GM12878 (cell line): ENCODE measurements around the gene INHA. TPM values are rescaled to one million over a fixed set of nuclear protein-coding genes. Genes with fewer than 3 reads are reported as not detected.

Experiments
- ATAC-seq: fragments of 200-7000 bp; cut with Tn5 transposase; 3 replicates; pipeline ENCODE4 v1.9.1; 2020; ENCODE audit warnings: mild to moderate bottlenecking, moderate library complexity
- BruUV-seq: library from RNA; stranded (reverse); fragments of 400-500 nt; replicated peaks from 2 replicates; lab custom pipeline; 2021; lab: Mats Ljungman, UMichigan
- CTCF ChIA-PET: fragments of 300-600 bp; sonication (Branson Sonifier 250); formaldehyde crosslinking; extraction: SDS; loops from one replicate; lab custom pipeline; 2021; ENCODE audit warnings: inconsistent platforms; lab: Yijun Ruan, JAX
- POLR2A ChIA-PET: fragments of 350-600 bp; formaldehyde crosslinking; extraction: SDS; loops from one replicate; lab custom pipeline; 2021; ENCODE audit warnings: inconsistent platforms; lab: Charles Lee
- RAD21 ChIA-PET: fragments of 300-600 bp; sonication (Branson Sonifier 250); formaldehyde crosslinking; loops from one replicate; lab custom pipeline; 2023; ENCODE audit warnings: antibody characterized with exemption; ENCODE audit not compliant: unreplicated experiment; lab: Charles Lee
- SMC1A ChIA-PET: fragments of 300-600 bp; sonication (Branson Sonifier 250); formaldehyde crosslinking; loops from one replicate; lab custom pipeline; 2023; ENCODE audit not compliant: unreplicated experiment, uncharacterized antibody; lab: Charles Lee
- DNase-seq: peaks from one replicate; pipeline ENCODE4 v3.0.0-alpha.2; 2011; ENCODE audit warnings: low read depth, low spot score
- FAIRE-seq: peaks from 3 replicates; lab custom pipeline; 2011; peaks lifted over from hg19 to GRCh38; lab: Jason Lieb, UNC
- H2AFZ ChIP-seq: 2 replicates; pipeline ENCODE4 v1.6.0; 2011; ENCODE audit warnings: low read depth, low read length, control low read depth; ENCODE audit not compliant: control insufficient read depth
- H3K27ac ChIP-seq: 2 replicates; pipeline ENCODE4 v1.5.1; 2011; ENCODE audit warnings: control low read depth; ENCODE audit not compliant: control insufficient read depth, insufficient read depth
- H3K27me3 ChIP-seq, 2 experiments: replicated peaks in 1 of 2; 2 replicates each; pipeline versions ENCODE4 v1.6.0 to v1.6.1; 2011; ENCODE audit warnings: low read length in 1 of 2; ENCODE audit not compliant: control insufficient read depth in 2 of 2, insufficient read depth in 2 of 2
- H3K36me3 ChIP-seq, 2 experiments: 2 replicates each; pipeline ENCODE4 v1.5.1; 2011; ENCODE audit warnings: low read length in 1 of 2; ENCODE audit not compliant: control insufficient read depth in 2 of 2, insufficient read depth in 2 of 2
- H3K4me1 ChIP-seq: 2 replicates; pipeline ENCODE4 v1.6.1; 2011; ENCODE audit warnings: mild to moderate bottlenecking, low read length, moderate library complexity, mixed read lengths; ENCODE audit not compliant: control insufficient read depth, insufficient read depth
- H3K4me2 ChIP-seq: 2 replicates; pipeline ENCODE4 v1.6.0; 2011; ENCODE audit warnings: control low read depth; ENCODE audit not compliant: control insufficient read depth, insufficient read depth
- H3K4me3 ChIP-seq: fragments of 200-600 bp; sonication (generic); 2 replicates; pipeline ENCODE4 v1.5.1; 2016
- H3K79me2 ChIP-seq: 2 replicates; pipeline ENCODE4 v1.6.0; 2011; ENCODE audit warnings: low read length; ENCODE audit not compliant: control insufficient read depth, insufficient read depth
- H3K9ac ChIP-seq: 2 replicates; pipeline ENCODE4 v1.8.0; 2011; ENCODE audit warnings: low read length, control low read depth, mixed read lengths; ENCODE audit not compliant: control insufficient read depth, insufficient read depth
- H3K9me3 ChIP-seq: replicated peaks from 3 replicates; pipeline ENCODE4 v1.5.1; 2011; ENCODE audit warnings: mild to moderate bottlenecking, low read length; ENCODE audit not compliant: control insufficient read depth, insufficient read depth
- H4K20me1 ChIP-seq: 2 replicates; pipeline ENCODE4 v1.6.0; 2011; ENCODE audit not compliant: control insufficient read depth, insufficient read depth
- CEBPB ChIP-seq, 2 experiments: fragments of 150-350 bp in 1 of 2; IDR thresholded peaks; 2 replicates each; pipeline ENCODE4 v1.6.1; 2012 to 2014; ENCODE audit warnings: low read depth in 2 of 2, low read length in 2 of 2, borderline replicate concordance in 1 of 2, inconsistent platforms in 1 of 2
- CREB1 ChIP-seq: IDR thresholded peaks from 2 replicates; pipeline ENCODE4 v1.6.1; 2012; ENCODE audit warnings: low read depth, mild to moderate bottlenecking, inconsistent platforms
- EED ChIP-seq: sonication (generic); IDR thresholded peaks from 2 replicates; pipeline ENCODE4 v1.6.1; 2016; ENCODE audit warnings: antibody characterized with exemption, low read depth
- FOXK2 ChIP-seq: fragments of 450-650 bp; IDR thresholded peaks from 2 replicates; pipeline ENCODE4 v1.6.1; 2017; ENCODE audit warnings: mild to moderate bottlenecking, moderate library complexity
- RELB ChIP-seq: fragments of 450-650 bp; IDR thresholded peaks from 2 replicates; pipeline ENCODE4 v1.6.1; 2017; ENCODE audit warnings: low read depth, mild to moderate bottlenecking, moderate library complexity
- ZBED1 ChIP-seq: IDR thresholded peaks from 2 replicates; pipeline ENCODE4 v1.6.1; 2016; ENCODE audit warnings: borderline replicate concordance
- ZBTB40 ChIP-seq: fragments of 450-650 bp; IDR thresholded peaks from 2 replicates; pipeline ENCODE4 v1.6.1; 2016; ENCODE audit warnings: mild to moderate bottlenecking, moderate library complexity, borderline replicate concordance
- ZNF592 ChIP-seq: fragments of 450-650 bp; IDR thresholded peaks from 2 replicates; pipeline ENCODE4 v1.6.1; 2017; ENCODE audit warnings: mild to moderate bottlenecking, moderate library complexity
- WGBS: methylation state at CpG from one replicate; pipeline ENCODE4 v1.1.6; 2016; ENCODE audit warnings: low lambda C conversion rate; ENCODE audit not compliant: insufficient replicate concordance, insufficient coverage; ENCODE audit errors: missing lambda C conversion rate; 5-methylcytosine and 5-hydroxymethylcytosine counted together
- in situ Hi-C: fragments of 300-500 bp; cut with MboI; formaldehyde crosslinking; loops from 9 replicates; pipeline ENCODE4 v1.14.3; 2018; ENCODE audit warnings: mixed read lengths
- intact Hi-C: fragments of 100-400 bp; cut with micrococcal nuclease; formaldehyde crosslinking; loops from one replicate; pipeline ENCODE4 v1.14.2; 2022; ENCODE audit not compliant: unreplicated experiment
- polyA plus RNA-seq, 11 experiments: library from polyadenylated mRNA; depleted of rRNA in 4 of 11; unstranded in 6 of 11; stranded (reverse) in 5 of 11; fragments of >200 nt; fragmentation: Nextera tagmentation in 4 of 11; fragmentation: Illumina TruSeq in 1 of 11; extraction: Ambion mirVana in 4 of 11; extraction: Trizol in 1 of 11; gene quantifications; 1 replicate in 1 of 11; 2 replicates in 10 of 11; pipeline versions ENCODE4 v1.2.1 to v1.2.3, GENCODE V29; 2011 to 2016; ENCODE audit warnings: inconsistent platforms in 2 of 11, missing spikeins in 2 of 11, low read depth in 1 of 11
- total RNA-seq, 4 experiments: library from RNA; depleted of rRNA in 3 of 4; stranded (reverse); fragments of >200 nt in 3 of 4; fragmentation: Illumina TruSeq in 1 of 4; extraction: Trizol in 1 of 4; gene quantifications; 2 replicates each; pipeline versions ENCODE4 v1.2.1 to v1.2.3, GENCODE V29; 2013 to 2021
- TF ChIP-seq, protein P1 (sequence below): IDR thresholded peaks from 2 replicates; pipeline ENCODE4 v1.6.1; 2012; ENCODE audit warnings: low read depth, low read length, improper control_type of control experiment
- TF ChIP-seq, protein P2 (sequence below), 3 experiments: IDR thresholded peaks in 2 of 3; conservative IDR thresholded peaks in 1 of 3; 2 replicates each; pipeline ENCODE4 v1.5.1; 2011; ENCODE audit warnings: low read depth in 3 of 3, low read length in 3 of 3, mild to moderate bottlenecking in 3 of 3, control low read depth in 2 of 3, moderate library complexity in 2 of 3, inconsistent platforms in 1 of 3, mixed read lengths in 1 of 3; ENCODE audit not compliant: control insufficient read depth in 2 of 3, insufficient read depth in 1 of 3; ENCODE audit errors: extremely low read depth in 1 of 3

INHA gene
- total and polyA plus RNA-seq, 10 of the 15 experiments (the other 5 are each of a cell fraction or from before 2014, with no cell fraction given), result not detected

- ChIA-PET POLR2A (no interaction called here), RAD21 (no interaction called here), SMC1A (interaction anchor here (1.2 kb wide), 1 partner anchor 70 kb away, joined by 4 read pairs; no protein-coding TSS in a partner anchor), CTCF (no interaction called here)
- Histone ChIP-seq H3K27me3 (no peaks in the 10 kb centered on the region; a peak in 1 of 4 replicates), H3K27ac (no peak overlapping the region), H3K9ac (no peak overlapping the region), H3K9me3 (no peaks in the 10 kb centered on the region), H2AFZ (no peak overlapping the region), H3K4me1 (no peaks in the 10 kb centered on the region), H3K4me2 (no peak overlapping the region), H3K79me2 (no peaks in the 10 kb centered on the region), H3K4me3 (no peak overlapping the region), H4K20me1 (no peaks in the 10 kb centered on the region), H3K36me3 (no peaks in the 10 kb centered on the region)
- 31% methylated on average over 3 of the region's 3 CpGs for WGBS
- BruUV-seq, result no TSS peak
- DNase-seq (no peak), ATAC-seq (no peak), FAIRE-seq (no peak)
- in situ Hi-C loops, result no loop called here
- intact Hi-C loops, result no loop called here
- TF ChIP-seq ZBED1 (no peak), FOXK2 (no peak), ZNF592 (no peak), RELB (no peak), CREB1 (no peak), CEBPB (IDR thresholded peaks at IDR 0.05; ENCODE audit: borderline replicate concordance in 1 of 2, low read depth in 2 of 2, low read length in 2 of 2) (no peak), ZBTB40 (no peak), EED (no peak)
- TF ChIP-seq, protein P1, sequence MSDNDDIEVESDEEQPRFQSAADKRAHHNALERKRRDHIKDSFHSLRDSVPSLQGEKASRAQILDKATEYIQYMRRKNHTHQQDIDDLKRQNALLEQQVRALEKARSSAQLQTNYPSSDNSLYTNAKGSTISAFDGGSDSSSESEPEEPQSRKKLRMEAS, result no peak
- TF ChIP-seq, protein P2, sequence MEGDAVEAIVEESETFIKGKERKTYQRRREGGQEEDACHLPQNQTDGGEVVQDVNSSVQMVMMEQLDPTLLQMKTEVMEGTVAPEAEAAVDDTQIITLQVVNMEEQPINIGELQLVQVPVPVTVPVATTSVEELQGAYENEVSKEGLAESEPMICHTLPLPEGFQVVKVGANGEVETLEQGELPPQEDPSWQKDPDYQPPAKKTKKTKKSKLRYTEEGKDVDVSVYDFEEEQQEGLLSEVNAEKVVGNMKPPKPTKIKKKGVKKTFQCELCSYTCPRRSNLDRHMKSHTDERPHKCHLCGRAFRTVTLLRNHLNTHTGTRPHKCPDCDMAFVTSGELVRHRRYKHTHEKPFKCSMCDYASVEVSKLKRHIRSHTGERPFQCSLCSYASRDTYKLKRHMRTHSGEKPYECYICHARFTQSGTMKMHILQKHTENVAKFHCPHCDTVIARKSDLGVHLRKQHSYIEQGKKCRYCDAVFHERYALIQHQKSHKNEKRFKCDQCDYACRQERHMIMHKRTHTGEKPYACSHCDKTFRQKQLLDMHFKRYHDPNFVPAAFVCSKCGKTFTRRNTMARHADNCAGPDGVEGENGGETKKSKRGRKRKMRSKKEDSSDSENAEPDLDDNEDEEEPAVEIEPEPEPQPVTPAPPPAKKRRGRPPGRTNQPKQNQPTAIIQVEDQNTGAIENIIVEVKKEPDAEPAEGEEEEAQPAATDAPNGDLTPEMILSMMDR (IDR thresholded peaks at IDR 0.05 in 2 of 3, conservative IDR thresholded peaks at IDR 0.05 in 1 of 3; ENCODE audit: control insufficient read depth in 2 of 3, extremely low read depth in 1 of 3, insufficient read depth in 1 of 3, low read depth in 3 of 3, low read length in 3 of 3), result no peak
These were observed 46.6 kb downstream of the INHA start for GRCh38 chr2:219618733-219619122.
